H1 (cell line): ENCODE measurements around the gene DDX1. TPM values are rescaled to one million over a fixed set of nuclear protein-coding genes. Genes with fewer than 3 reads are reported as not detected.
A peak's percentile ranks its signal among the peaks of the same experiment; 100 is the strongest.

Experiments used
- CTCF ChIA-PET: fragments of 300-600 bp; sonication (Branson Sonifier 250); formaldehyde crosslinking; loops from one replicate; lab custom pipeline; 2021; ENCODE audit not compliant: partially characterized antibody; lab: Charles Lee
- POLR2A ChIA-PET: fragments of 300-600 bp; sonication (Branson Sonifier 250); formaldehyde crosslinking; loops from one replicate; lab custom pipeline; 2021; ENCODE audit warnings: inconsistent platforms; ENCODE audit not compliant: partially characterized antibody; lab: Charles Lee
- DNase-seq, 2 experiments: peaks; one replicate each; pipeline versions ENCODE4 v3.0.0 to v3.0.0-alpha.2; 2010 to 2022; ENCODE audit warnings: low spot score in 2 of 2, low read depth in 1 of 2, mixed read lengths in 1 of 2
- FAIRE-seq: peaks from 2 replicates; lab custom pipeline; 2011; peaks lifted over from hg19 to GRCh38; lab: Jason Lieb, UNC
- H2AFZ ChIP-seq: 2 replicates; pipeline ENCODE4 v1.8.1; 2012; ENCODE audit warnings: low read length, inconsistent platforms
- H2AK5ac ChIP-seq: 2 replicates; pipeline ENCODE4 v1.6.1; 2013; ENCODE audit warnings: low read depth, low read length
- H2BK120ac ChIP-seq: replicated peaks from 2 replicates; pipeline ENCODE3; 2013; ENCODE audit warnings: low read depth, low read length, inconsistent platforms
- H2BK12ac ChIP-seq: 2 replicates; pipeline ENCODE4 v1.6.1; 2013; ENCODE audit warnings: low read depth, low read length
- H2BK15ac ChIP-seq: 2 replicates; pipeline ENCODE4 v1.6.1; 2013; ENCODE audit warnings: low read length
- H2BK20ac ChIP-seq: 2 replicates; pipeline ENCODE4 v1.6.1; 2013; ENCODE audit warnings: low read length
- H2BK5ac ChIP-seq: 2 replicates; pipeline ENCODE4 v1.6.1; 2013; ENCODE audit warnings: low read depth, low read length
- H3K14ac ChIP-seq: 2 replicates; pipeline ENCODE4 v1.6.1; 2013; ENCODE audit warnings: inconsistent platforms; ENCODE audit not compliant: insufficient read length
- H3K18ac ChIP-seq: 2 replicates; pipeline ENCODE4 v1.6.1; 2013; ENCODE audit warnings: low read length; ENCODE audit errors: extremely low read depth
- H3K23ac ChIP-seq: 2 replicates; pipeline ENCODE4 v1.6.1; 2013; ENCODE audit warnings: inconsistent platforms; ENCODE audit not compliant: insufficient read length
- H3K23me2 ChIP-seq: 2 replicates; pipeline ENCODE4 v1.6.1; 2013; ENCODE audit warnings: low read depth, low read length
- H3K27ac ChIP-seq: 2 replicates; pipeline ENCODE4 v1.6.1; 2011; ENCODE audit warnings: low read depth, low read length, inconsistent platforms
- H3K27me3 ChIP-seq, 4 experiments: replicated peaks in 1 of 4; 1 replicate in 1 of 4; 2 replicates in 3 of 4; pipeline versions ENCODE4 v1.6.1 to v1.8.1; 2011 to 2013; ENCODE audit warnings: low read length in 3 of 4, mild to moderate bottlenecking in 3 of 4, inconsistent platforms in 2 of 4, mixed read lengths in 2 of 4, moderate library complexity in 1 of 4; ENCODE audit not compliant: control insufficient read depth in 3 of 4, insufficient read depth in 3 of 4; ENCODE audit errors: extremely low read depth in 1 of 4
- H3K36me3 ChIP-seq, 4 experiments: 2 replicates each; pipeline versions ENCODE4 v1.6.1 to v1.8.1; 2011 to 2013; ENCODE audit warnings: mild to moderate bottlenecking in 4 of 4, low read length in 3 of 4, moderate library complexity in 2 of 4, control low read depth in 1 of 4, inconsistent platforms in 1 of 4; ENCODE audit not compliant: insufficient read depth in 4 of 4, control insufficient read depth in 2 of 4
- H3K4ac ChIP-seq: replicated peaks from 2 replicates; pipeline ENCODE3; 2013; ENCODE audit warnings: low read length, low read depth, mixed read lengths, inconsistent platforms; ENCODE audit not compliant: insufficient read length
- H3K4me1 ChIP-seq, 4 experiments: replicated peaks in 1 of 4; 1 replicate in 1 of 4; 2 replicates in 3 of 4; pipeline versions ENCODE4 v1.6.1 to v1.8.1; 2011 to 2013; ENCODE audit warnings: low read length in 3 of 4, inconsistent platforms in 2 of 4, mixed read lengths in 1 of 4; ENCODE audit not compliant: insufficient read depth in 4 of 4, control insufficient read depth in 3 of 4
- H3K4me2 ChIP-seq, 2 experiments: 2 replicates each; pipeline versions ENCODE4 v1.6.1 to v1.8.1; 2011 to 2013; ENCODE audit warnings: low read depth in 2 of 2, low read length in 2 of 2, control low read depth in 1 of 2, inconsistent platforms in 1 of 2, mild to moderate bottlenecking in 1 of 2; ENCODE audit not compliant: insufficient read depth in 1 of 2
- H3K4me3 ChIP-seq, 4 experiments: fragments of 200-600, 300-600 bp in 1 of 4; sonication (generic), shearing (Covaris generic), sonication (Bioruptor Twin) in 1 of 4; 2 replicates each; pipeline versions ENCODE4 v1.5.1 to v1.8.1; 2011 to 2016; ENCODE audit warnings: low read length in 4 of 4, low read depth in 3 of 4, control low read depth in 2 of 4, inconsistent platforms in 2 of 4, mild to moderate bottlenecking in 2 of 4, mixed read lengths in 1 of 4, moderate library complexity in 1 of 4; ENCODE audit not compliant: insufficient read depth in 2 of 4; ENCODE audit errors: extremely low read depth in 1 of 4
- H3K56ac ChIP-seq: replicated peaks from 2 replicates; pipeline ENCODE3; 2013; ENCODE audit warnings: low read depth, mild to moderate bottlenecking, mixed read lengths, low read length, inconsistent platforms; ENCODE audit not compliant: insufficient read length
- H3K79me1 ChIP-seq: 2 replicates; pipeline ENCODE4 v1.6.1; 2013; ENCODE audit warnings: low read depth, low read length, control low read depth
- H3K79me2 ChIP-seq, 2 experiments: 2 replicates each; pipeline versions ENCODE4 v1.6.1 to v1.8.1; 2012 to 2013; ENCODE audit warnings: low read length in 2 of 2, mild to moderate bottlenecking in 2 of 2, inconsistent platforms in 1 of 2; ENCODE audit not compliant: insufficient read depth in 2 of 2, control insufficient read depth in 1 of 2
- H3K9ac ChIP-seq, 4 experiments: replicated peaks in 1 of 4; 1 replicate in 1 of 4; 2 replicates in 3 of 4; pipeline versions ENCODE4 v1.6.1 to v1.8.1; 2011 to 2013; ENCODE audit warnings: low read depth in 3 of 4, low read length in 3 of 4, control low read depth in 2 of 4, mild to moderate bottlenecking in 2 of 4, moderate library complexity in 2 of 4, inconsistent platforms in 1 of 4; ENCODE audit errors: extremely low read depth in 1 of 4
- H3K9me3 ChIP-seq, 2 experiments: 2 replicates each; pipeline versions ENCODE4 v1.6.1 to v1.8.1; 2012 to 2013; ENCODE audit warnings: mild to moderate bottlenecking in 2 of 2, moderate library complexity in 2 of 2, control low read depth in 1 of 2, inconsistent platforms in 1 of 2, low read depth in 1 of 2, low read length in 1 of 2, mixed read lengths in 1 of 2; ENCODE audit not compliant: insufficient read depth in 2 of 2
- H4K20me1 ChIP-seq, 2 experiments: replicated peaks in 1 of 2; 2 replicates each; pipeline versions ENCODE3 to v1.8.1; 2011 to 2013; ENCODE audit warnings: inconsistent platforms in 2 of 2, low read length in 2 of 2, mild to moderate bottlenecking in 1 of 2; ENCODE audit not compliant: insufficient read depth in 2 of 2, control insufficient read depth in 1 of 2
- H4K5ac ChIP-seq: 2 replicates; pipeline ENCODE4 v1.6.1; 2013; ENCODE audit warnings: low read length, low read depth, mixed read lengths, inconsistent platforms; ENCODE audit not compliant: insufficient read length
- H4K8ac ChIP-seq: 2 replicates; pipeline ENCODE4 v1.8.0; 2013; ENCODE audit warnings: mild to moderate bottlenecking, moderate library complexity, low read length, inconsistent platforms; ENCODE audit not compliant: insufficient read depth; ENCODE audit errors: extremely low read depth
- H4K91ac ChIP-seq: replicated peaks from 2 replicates; pipeline ENCODE3; 2013; ENCODE audit warnings: low read length, mixed read lengths, inconsistent platforms; ENCODE audit not compliant: insufficient read length
- CTCF ChIP-seq, 3 experiments: IDR thresholded peaks; 1 replicate in 2 of 3; 2 replicates in 1 of 3; pipeline versions ENCODE4 v1.5.1 to v1.6.1; 2011; ENCODE audit warnings: low read length in 3 of 3, mild to moderate bottlenecking in 3 of 3, inconsistent platforms in 2 of 3, low read depth in 1 of 3, moderate library complexity in 1 of 3; ENCODE audit not compliant: insufficient read depth in 1 of 3; ENCODE audit errors: control extremely low read depth in 1 of 3
- NRF1 ChIP-seq: IDR thresholded peaks from 2 replicates; pipeline ENCODE4 v1.6.1; 2011; ENCODE audit warnings: mild to moderate bottlenecking, low read depth, low read length, improper control_type of control experiment
- WGBS, 2 experiments: shearing (Covaris generic) in 1 of 2; methylation state at CpG; one replicate each; pipeline versions ENCODE4 v1.1.6 to v1.1.7; 2013 to 2015; ENCODE audit warnings: low lambda C conversion rate in 2 of 2, mixed read lengths in 2 of 2, inconsistent platforms in 1 of 2, low coverage in 1 of 2, missing lambda C conversion rate in 1 of 2; ENCODE audit not compliant: insufficient replicate concordance in 2 of 2, insufficient coverage in 1 of 2, insufficient read length in 1 of 2; ENCODE audit errors: extremely low coverage in 1 of 2, missing lambda C conversion rate in 1 of 2; 5-methylcytosine and 5-hydroxymethylcytosine counted together
- polyA plus RNA-seq, 7 experiments: library from polyadenylated mRNA; depleted of rRNA in 3 of 7; stranded (reverse) in 5 of 7; unstranded in 2 of 7; fragments of >200 nt in 5 of 7; fragments of 200-250 nt in 2 of 7; gene quantifications; 1 replicate in 5 of 7; 2 replicates in 1 of 7; 4 replicates in 1 of 7; pipeline versions ENCODE4 v1.2.1 to v1.2.3, GENCODE V29; 2011 to 2013; ENCODE audit warnings: missing spikeins in 2 of 7, mixed read lengths in 2 of 7
- total RNA-seq: library from RNA; stranded (reverse); fragmentation: NEBNext Ultra II Directional; extraction: Animal tissue kit (Norgen Biotek cat#: 25700); gene quantifications from 2 replicates; pipeline ENCODE4 v1.2.1, GENCODE V29; 2021

Gene DDX1
- total and polyA plus RNA-seq, 2 of the 8 experiments (the other 6 are each of a cell fraction or from before 2014, with no cell fraction given): 51.1 to 161 TPM

DNA sequence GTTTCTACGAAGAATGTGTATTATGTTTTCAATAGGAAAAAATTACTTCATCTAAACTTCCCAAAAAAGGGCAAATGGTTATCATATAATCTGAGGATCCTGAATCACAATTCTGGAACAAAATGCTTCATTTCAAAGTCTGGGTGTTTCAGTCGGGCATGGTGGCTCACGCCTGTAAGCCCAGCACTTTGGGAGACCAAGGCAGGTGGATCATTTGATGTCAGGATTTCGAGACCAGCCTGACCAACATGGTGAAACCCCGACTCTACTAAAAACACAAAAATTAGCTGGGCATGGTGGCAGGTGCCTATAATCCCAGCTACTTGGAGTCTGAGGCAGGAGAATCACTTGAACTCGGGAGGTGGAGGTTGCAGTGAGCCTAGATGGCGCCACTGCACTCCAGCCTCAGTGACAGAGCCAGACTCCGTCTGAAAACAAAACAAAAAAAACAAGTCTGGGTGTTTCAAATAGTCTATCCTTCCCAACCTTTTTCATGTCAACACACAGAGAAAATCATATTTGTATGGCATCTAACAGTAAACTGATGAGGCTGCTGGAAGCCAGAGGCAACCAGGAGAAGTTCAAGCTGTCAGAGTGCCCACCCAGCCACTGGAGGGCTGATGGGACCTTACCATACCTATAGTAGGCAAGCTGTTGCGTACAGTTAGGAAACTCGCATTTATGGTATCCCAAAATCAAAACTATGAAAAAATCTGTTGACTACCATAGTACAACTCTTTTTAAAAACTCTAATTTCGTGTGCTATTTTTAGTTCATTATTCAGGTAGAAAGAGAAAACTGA is 45.2 kb upstream of the DDX1 start:
- no peak for TF ChIP-seq NRF1
- peak; percentile 8 to 56 (median 42); a peak in 3 of 4 replicates for TF ChIP-seq CTCF (IDR thresholded peaks at IDR 0.05; ENCODE audit: control extremely low read depth in 1 of 3, insufficient read depth in 1 of 3, low read depth in 1 of 3, low read length in 3 of 3)
- CTCF ChIA-PET: interaction anchor here (0.8 to 2.5 kb wide), 19 partner anchors 8 to 477 kb away, joined by 3 to 18 read pairs (median 5); partner anchors contain the start of gene NBAS
- 81% methylated on average over 11 of the region's 11 CpGs; no CpG with 5 or more reads in 1 of the 2 experiments for WGBS, 2 experiments

More for the DNA sequence above, 45.2 kb upstream of the DDX1 start:
- Histone ChIP-seq H3K18ac (no peak overlapping the region), H3K9ac (no peak overlapping the region), H2AK5ac (no peak overlapping the region), H3K4me1 (no peaks in the 10 kb centered on the region), H3K9me3 (no peaks in the 10 kb centered on the region), H3K4me2 (no peak overlapping the region), H3K23me2 (no peaks in the 10 kb centered on the region), H4K8ac (no peak overlapping the region), H2AFZ (no peak overlapping the region), H3K79me2 (no peaks in the 10 kb centered on the region), H4K20me1 (no peaks in the 10 kb centered on the region), H2BK15ac (no peak overlapping the region), H2BK12ac (no peak overlapping the region), H3K27ac (no peak overlapping the region), H2BK20ac (no peak overlapping the region), H3K23ac (no peak overlapping the region), H3K36me3 (no peaks in the 10 kb centered on the region), H3K56ac (no peak overlapping the region), H4K5ac (no peak overlapping the region), H3K79me1 (no peaks in the 10 kb centered on the region), H2BK5ac (no peak overlapping the region), H4K91ac (no peak overlapping the region), H3K4ac (no peak overlapping the region), H3K27me3 (no peaks in the 10 kb centered on the region), H3K14ac (no peak overlapping the region), H3K4me3 (no peak overlapping the region), H2BK120ac (no peak overlapping the region)
- POLR2A ChIA-PET: no interaction called here
- FAIRE-seq (no peak), DNase-seq (peak in 1 of 2 experiments; percentile 48)
